GM12878 (cell line): ENCODE results near the gene EYA2. TPM values are rescaled to one million over a fixed set of nuclear protein-coding genes. Genes with fewer than 3 reads are reported as not detected.

ENCODE experiments used
- ATAC-seq: fragments of 200-7000 bp; cut with Tn5 transposase; 3 replicates; pipeline ENCODE4 v1.9.1; 2020; ENCODE audit warnings: mild to moderate bottlenecking, moderate library complexity
- BruUV-seq: library from RNA; stranded (reverse); fragments of 400-500 nt; replicated peaks from 2 replicates; lab custom pipeline; 2021; lab: Mats Ljungman, UMichigan
- CTCF ChIA-PET: fragments of 300-600 bp; sonication (Branson Sonifier 250); formaldehyde crosslinking; extraction: SDS; loops from one replicate; lab custom pipeline; 2021; ENCODE audit warnings: inconsistent platforms; lab: Yijun Ruan, JAX
- POLR2A ChIA-PET: fragments of 350-600 bp; formaldehyde crosslinking; extraction: SDS; loops from one replicate; lab custom pipeline; 2021; ENCODE audit warnings: inconsistent platforms; lab: Charles Lee
- RAD21 ChIA-PET: fragments of 300-600 bp; sonication (Branson Sonifier 250); formaldehyde crosslinking; loops from one replicate; lab custom pipeline; 2023; ENCODE audit warnings: antibody characterized with exemption; ENCODE audit not compliant: unreplicated experiment; lab: Charles Lee
- SMC1A ChIA-PET: fragments of 300-600 bp; sonication (Branson Sonifier 250); formaldehyde crosslinking; loops from one replicate; lab custom pipeline; 2023; ENCODE audit not compliant: unreplicated experiment, uncharacterized antibody; lab: Charles Lee
- DNase-seq: peaks from one replicate; pipeline ENCODE4 v3.0.0-alpha.2; 2011; ENCODE audit warnings: low read depth, low spot score
- FAIRE-seq: peaks from 3 replicates; lab custom pipeline; 2011; peaks lifted over from hg19 to GRCh38; lab: Jason Lieb, UNC
- H2AFZ ChIP-seq: 2 replicates; pipeline ENCODE4 v1.6.0; 2011; ENCODE audit warnings: low read depth, low read length, control low read depth; ENCODE audit not compliant: control insufficient read depth
- H3K27ac ChIP-seq: 2 replicates; pipeline ENCODE4 v1.5.1; 2011; ENCODE audit warnings: control low read depth; ENCODE audit not compliant: control insufficient read depth, insufficient read depth
- H3K27me3 ChIP-seq, 2 experiments: replicated peaks in 1 of 2; 2 replicates each; pipeline versions ENCODE4 v1.6.0 to v1.6.1; 2011; ENCODE audit warnings: low read length in 1 of 2; ENCODE audit not compliant: control insufficient read depth in 2 of 2, insufficient read depth in 2 of 2
- H3K36me3 ChIP-seq, 2 experiments: 2 replicates each; pipeline ENCODE4 v1.5.1; 2011; ENCODE audit warnings: low read length in 1 of 2; ENCODE audit not compliant: control insufficient read depth in 2 of 2, insufficient read depth in 2 of 2
- H3K4me1 ChIP-seq: 2 replicates; pipeline ENCODE4 v1.6.1; 2011; ENCODE audit warnings: mild to moderate bottlenecking, low read length, moderate library complexity, mixed read lengths; ENCODE audit not compliant: control insufficient read depth, insufficient read depth
- H3K4me2 ChIP-seq: 2 replicates; pipeline ENCODE4 v1.6.0; 2011; ENCODE audit warnings: control low read depth; ENCODE audit not compliant: control insufficient read depth, insufficient read depth
- H3K4me3 ChIP-seq: fragments of 200-600 bp; sonication (generic); 2 replicates; pipeline ENCODE4 v1.5.1; 2016
- H3K79me2 ChIP-seq: 2 replicates; pipeline ENCODE4 v1.6.0; 2011; ENCODE audit warnings: low read length; ENCODE audit not compliant: control insufficient read depth, insufficient read depth
- H3K9ac ChIP-seq: 2 replicates; pipeline ENCODE4 v1.8.0; 2011; ENCODE audit warnings: low read length, control low read depth, mixed read lengths; ENCODE audit not compliant: control insufficient read depth, insufficient read depth
- H3K9me3 ChIP-seq: replicated peaks from 3 replicates; pipeline ENCODE4 v1.5.1; 2011; ENCODE audit warnings: mild to moderate bottlenecking, low read length; ENCODE audit not compliant: control insufficient read depth, insufficient read depth
- H4K20me1 ChIP-seq: 2 replicates; pipeline ENCODE4 v1.6.0; 2011; ENCODE audit not compliant: control insufficient read depth, insufficient read depth
- CBFB ChIP-seq: IDR thresholded peaks from 2 replicates; pipeline ENCODE4 v1.6.1; 2016; ENCODE audit warnings: antibody characterized with exemption, low read depth
- CHD2 ChIP-seq: IDR thresholded peaks from 2 replicates; pipeline ENCODE4 v1.6.1; 2011; ENCODE audit warnings: low read depth, low read length, improper control_type of control experiment, borderline replicate concordance
- CHD4 ChIP-seq: fragments of 200-600 bp; sonication (generic); IDR thresholded peaks from 2 replicates; pipeline ENCODE4 v1.6.1; 2016; ENCODE audit warnings: mild to moderate bottlenecking
- E2F4 ChIP-seq: IDR thresholded peaks from 2 replicates; pipeline ENCODE4 v1.6.1; 2012; ENCODE audit warnings: low read depth, low read length, improper control_type of control experiment
- EP300 ChIP-seq, 2 experiments: fragments of 150-350 bp in 1 of 2; IDR thresholded peaks; 2 replicates each; pipeline ENCODE4 v1.6.1; 2011 to 2012; ENCODE audit warnings: low read depth in 2 of 2, low read length in 2 of 2, borderline replicate concordance in 1 of 2, improper control_type of control experiment in 1 of 2, inconsistent platforms in 1 of 2; ENCODE audit not compliant: control insufficient read depth in 1 of 2
- GATAD2B ChIP-seq: fragments of 450-650 bp; conservative IDR thresholded peaks from 2 replicates; pipeline ENCODE4 v1.6.1; 2017; ENCODE audit warnings: low read depth, mild to moderate bottlenecking, moderate library complexity
- KLF5 ChIP-seq: fragments of 450-650 bp; IDR thresholded peaks from 2 replicates; pipeline ENCODE4 v1.6.1; 2014; ENCODE audit warnings: mild to moderate bottlenecking; ENCODE audit not compliant: partially characterized antibody
- NFYB ChIP-seq: IDR thresholded peaks from 2 replicates; pipeline ENCODE4 v1.6.1; 2011; ENCODE audit warnings: low read depth, mild to moderate bottlenecking, low read length, improper control_type of control experiment, moderate library complexity; ENCODE audit not compliant: insufficient read depth
- NKRF ChIP-seq: fragments of 450-650 bp; conservative IDR thresholded peaks from 2 replicates; pipeline ENCODE4 v1.6.1; 2017; ENCODE audit warnings: mild to moderate bottlenecking, moderate library complexity
- POLR2AphosphoS5 ChIP-seq: IDR thresholded peaks from 2 replicates; pipeline ENCODE4 v1.6.1; 2011; ENCODE audit warnings: mild to moderate bottlenecking, low read length, inconsistent platforms
- RAD21 ChIP-seq: IDR thresholded peaks from 2 replicates; pipeline ENCODE4 v1.6.1; 2011; ENCODE audit warnings: mild to moderate bottlenecking, low read depth, low read length, moderate library complexity; ENCODE audit not compliant: insufficient read depth
- SIX5 ChIP-seq: IDR thresholded peaks from 2 replicates; pipeline ENCODE4 v1.6.1; 2011; ENCODE audit warnings: mild to moderate bottlenecking, low read depth, low read length, moderate library complexity; ENCODE audit not compliant: severe bottlenecking
- SMARCA5 ChIP-seq: fragments of 450-650 bp; IDR thresholded peaks from 2 replicates; pipeline ENCODE4 v1.6.1; 2017; ENCODE audit warnings: mild to moderate bottlenecking
- SREBF1 ChIP-seq: IDR thresholded peaks from 2 replicates; pipeline ENCODE4 v1.6.1; 2012; ENCODE audit warnings: mild to moderate bottlenecking, low read length
- ZBTB11 ChIP-seq: fragments of 450-650 bp; formaldehyde crosslinking; IDR thresholded peaks from 2 replicates; pipeline ENCODE4 v1.5.0; 2022; ENCODE audit warnings: mild to moderate bottlenecking, missing genetic modification characterization
- WGBS: methylation state at CpG from one replicate; pipeline ENCODE4 v1.1.6; 2016; ENCODE audit warnings: low lambda C conversion rate; ENCODE audit not compliant: insufficient replicate concordance, insufficient coverage; ENCODE audit errors: missing lambda C conversion rate; 5-methylcytosine and 5-hydroxymethylcytosine counted together
- in situ Hi-C: fragments of 300-500 bp; cut with MboI; formaldehyde crosslinking; loops from 9 replicates; pipeline ENCODE4 v1.14.3; 2018; ENCODE audit warnings: mixed read lengths
- intact Hi-C: fragments of 100-400 bp; cut with micrococcal nuclease; formaldehyde crosslinking; loops from one replicate; pipeline ENCODE4 v1.14.2; 2022; ENCODE audit not compliant: unreplicated experiment
- polyA plus RNA-seq, 11 experiments: library from polyadenylated mRNA; depleted of rRNA in 4 of 11; unstranded in 6 of 11; stranded (reverse) in 5 of 11; fragments of >200 nt; fragmentation: Nextera tagmentation in 4 of 11; fragmentation: Illumina TruSeq in 1 of 11; extraction: Ambion mirVana in 4 of 11; extraction: Trizol in 1 of 11; gene quantifications; 1 replicate in 1 of 11; 2 replicates in 10 of 11; pipeline versions ENCODE4 v1.2.1 to v1.2.3, GENCODE V29; 2011 to 2016; ENCODE audit warnings: inconsistent platforms in 2 of 11, missing spikeins in 2 of 11, low read depth in 1 of 11
- total RNA-seq, 4 experiments: library from RNA; depleted of rRNA in 3 of 4; stranded (reverse); fragments of >200 nt in 3 of 4; fragmentation: Illumina TruSeq in 1 of 4; extraction: Trizol in 1 of 4; gene quantifications; 2 replicates each; pipeline versions ENCODE4 v1.2.1 to v1.2.3, GENCODE V29; 2013 to 2021

The EYA2 gene
- total and polyA plus RNA-seq, 10 of the 15 experiments (the other 5 are each of a cell fraction or from before 2014, with no cell fraction given) = 0.20 TPM; not detected in 9

- TF ChIP-seq POLR2AphosphoS5 (no peak), RAD21 (no peak), KLF5 (no peak), CHD2 (no peak), E2F4 (no peak), CBFB (no peak), SIX5 (no peak), SMARCA5 (no peak), CHD4 (no peak), NFYB (no peak), EP300 (IDR thresholded peaks at IDR 0.05; ENCODE audit: borderline replicate concordance in 1 of 2, control insufficient read depth in 1 of 2, low read depth in 2 of 2, low read length in 2 of 2) (no peak), SREBF1 (no peak), GATAD2B (no peak), ZBTB11 (CRISPR knock-in tag) (no peak), NKRF (no peak)
- no peaks in the 10 kb centered on the region for H3K36me3 ChIP-seq
- H3K9me3 ChIP-seq = 0 out of 3 replicates have a peak, but pooled peaks cover 2% of the 10 kb centered on the region
- no peak overlapping the region for H3K4me3 ChIP-seq
- intact Hi-C loops (no loop called here), in situ Hi-C loops (no loop called here)
- ChIA-PET POLR2A (no interaction called here), SMC1A (no interaction called here), CTCF (no interaction called here), RAD21 (no interaction called here)
- 62% methylated on average over 9 of the region's 9 CpGs for WGBS
- no peak overlapping the region for H2AFZ ChIP-seq
- FAIRE-seq = no peak
- no peak for DNase-seq
- no peak overlapping the region for H3K9ac ChIP-seq
- H3K27ac ChIP-seq = no peak overlapping the region
- BruUV-seq = no TSS peak
- H3K4me2 ChIP-seq = no peak overlapping the region
- no peaks in the 10 kb centered on the region for H4K20me1 ChIP-seq
- no peaks in the 10 kb centered on the region for H3K27me3 ChIP-seq
- ATAC-seq = no peak
- H3K79me2 ChIP-seq = no peaks in the 10 kb centered on the region
- H3K4me1 ChIP-seq = no peaks in the 10 kb centered on the region
These were observed 288.7 kb downstream of the EYA2 start for GRCh38 chr20:47183367-47183766.
